Left ventricle myocardium inferior (tissue), 1 donor: ENCODE data around the gene CHIT1. TPM values are rescaled to one million over a fixed set of nuclear protein-coding genes. Genes with fewer than 3 reads are reported as not detected.

ENCODE experiments used
- DNase-seq: peaks from one replicate; pipeline ENCODE4 v3.0.0-alpha.2; 2020
- H3K27ac ChIP-seq: fragments of 200-600 bp; replicated peaks from 2 replicates; pipeline ENCODE4 v1.8.0; 2021
- H3K27me3 ChIP-seq: fragments of 200-600 bp; 2 replicates; pipeline ENCODE4 v1.8.0; 2021; ENCODE audit warnings: low read depth
- H3K36me3 ChIP-seq: fragments of 200-600 bp; 2 replicates; pipeline ENCODE4 v1.8.0; 2021
- H3K4me1 ChIP-seq: fragments of 200-600 bp; 2 replicates; pipeline ENCODE4 v1.8.0; 2021
- H3K4me3 ChIP-seq: fragments of 200-600 bp; 2 replicates; pipeline ENCODE4 v1.8.0; 2021; ENCODE audit warnings: mild to moderate bottlenecking, moderate library complexity
- H3K9me3 ChIP-seq: fragments of 200-600 bp; replicated peaks from 2 replicates; pipeline ENCODE4 v1.8.0; 2021
- intact Hi-C: fragments of 100-400 bp; cut with micrococcal nuclease; formaldehyde crosslinking; loops from one replicate; pipeline ENCODE4 v1.11.0; 2022
- long read RNA-seq: library from polyadenylated mRNA; unstranded; transcript quantifications from one replicate; pipeline ENCODE4 v2.0.0, GENCODE V29; 2021
- total RNA-seq: library from RNA; stranded (reverse); fragmentation: NEBNext Ultra II Directional; extraction: Animal tissue kit (Norgen Biotek cat#: 25700); gene quantifications from one replicate; pipeline ENCODE4 v1.2.1, GENCODE V29; 2021
- TF ChIP-seq, protein P1 (sequence below): fragments of 200-600 bp; IDR thresholded peaks from 2 replicates; pipeline ENCODE4 v1.8.0; 2021; ENCODE audit warnings: antibody characterized with exemption, mild to moderate bottlenecking, borderline replicate concordance
- donor health status: DM: no; HTN: yes; CAD: no; lungs with severe emphysema.

The CHIT1 gene
- total RNA-seq: not detected
- long read RNA-seq: 0 reads

DNA sequence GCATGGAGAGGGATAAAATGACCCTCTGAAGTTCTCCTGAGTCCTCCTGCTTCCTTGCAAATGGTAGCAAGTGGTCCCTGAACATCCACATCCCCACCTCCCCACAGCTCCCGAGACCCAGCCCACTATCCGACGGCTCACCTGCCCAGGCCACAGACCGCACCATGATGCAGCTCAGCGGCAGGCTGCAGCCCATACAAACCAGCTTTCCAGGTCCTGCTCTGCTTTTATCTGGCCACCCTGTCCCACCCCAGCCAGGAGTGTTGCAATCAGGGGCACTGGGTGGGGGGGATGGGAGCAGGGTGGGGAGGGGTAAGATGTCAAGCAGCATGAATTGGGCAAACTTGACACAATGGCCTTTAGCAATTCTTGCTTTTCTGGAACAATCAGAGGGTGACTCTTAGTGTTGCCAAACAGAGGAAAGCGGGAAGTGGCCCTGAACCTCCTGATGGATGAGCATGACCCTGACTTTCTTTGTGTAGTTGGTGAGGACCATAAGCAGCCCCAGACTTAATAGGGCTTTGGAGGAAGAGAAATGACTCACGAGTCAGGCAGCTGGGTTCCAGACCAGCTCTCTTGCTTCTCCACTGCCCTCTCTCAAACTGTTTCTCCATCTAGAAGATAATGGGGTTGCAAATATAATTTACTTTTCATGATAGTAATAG, at the start of gene CHIT1:
Gene CHIT1 (minus strand): TSS at position 203 of the 665 bp plus-strand sequence. CDS start 37 bp downstream, at position 166.
- TF ChIP-seq, protein P1, sequence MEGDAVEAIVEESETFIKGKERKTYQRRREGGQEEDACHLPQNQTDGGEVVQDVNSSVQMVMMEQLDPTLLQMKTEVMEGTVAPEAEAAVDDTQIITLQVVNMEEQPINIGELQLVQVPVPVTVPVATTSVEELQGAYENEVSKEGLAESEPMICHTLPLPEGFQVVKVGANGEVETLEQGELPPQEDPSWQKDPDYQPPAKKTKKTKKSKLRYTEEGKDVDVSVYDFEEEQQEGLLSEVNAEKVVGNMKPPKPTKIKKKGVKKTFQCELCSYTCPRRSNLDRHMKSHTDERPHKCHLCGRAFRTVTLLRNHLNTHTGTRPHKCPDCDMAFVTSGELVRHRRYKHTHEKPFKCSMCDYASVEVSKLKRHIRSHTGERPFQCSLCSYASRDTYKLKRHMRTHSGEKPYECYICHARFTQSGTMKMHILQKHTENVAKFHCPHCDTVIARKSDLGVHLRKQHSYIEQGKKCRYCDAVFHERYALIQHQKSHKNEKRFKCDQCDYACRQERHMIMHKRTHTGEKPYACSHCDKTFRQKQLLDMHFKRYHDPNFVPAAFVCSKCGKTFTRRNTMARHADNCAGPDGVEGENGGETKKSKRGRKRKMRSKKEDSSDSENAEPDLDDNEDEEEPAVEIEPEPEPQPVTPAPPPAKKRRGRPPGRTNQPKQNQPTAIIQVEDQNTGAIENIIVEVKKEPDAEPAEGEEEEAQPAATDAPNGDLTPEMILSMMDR: no peak
- H3K36me3 ChIP-seq: no peaks in the 10 kb centered on the region
- intact Hi-C loops: no loop called here
- H3K9me3 ChIP-seq: peaks cover 9% of the 10 kb centered on the region
- H3K4me3 ChIP-seq: no peak within 1 kb of the TSS
- no peaks in the 10 kb centered on the region for H3K4me1 ChIP-seq
- DNase-seq: no peak
- peaks cover 64% of the 10 kb centered on the region for H3K27me3 ChIP-seq
- no peak within 1 kb of the TSS for H3K27ac ChIP-seq

DNA sequence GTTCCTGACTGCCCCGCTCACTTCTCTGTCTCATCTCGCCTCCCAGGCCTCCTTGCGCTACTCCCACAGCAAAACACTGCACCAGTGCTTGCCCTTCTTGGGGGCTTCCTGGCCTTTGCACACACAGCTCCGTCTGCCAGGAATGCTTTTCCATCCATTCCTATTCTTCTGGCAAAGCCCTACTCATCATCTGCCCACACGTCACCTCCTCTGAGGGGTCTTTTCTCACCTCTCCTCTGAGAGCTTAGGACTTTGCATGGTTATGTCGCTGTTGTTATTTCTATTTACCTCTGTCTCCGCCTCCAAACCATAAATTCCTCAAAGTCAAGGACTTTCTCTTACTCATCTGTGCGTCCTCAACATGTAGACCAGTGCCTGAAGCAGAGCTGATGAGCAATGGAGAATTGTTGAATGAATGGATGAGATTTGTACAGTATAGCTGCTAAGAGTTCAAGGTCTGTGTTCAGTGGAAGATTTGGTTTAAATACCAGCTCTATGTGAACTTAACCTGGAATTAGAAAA, 49.5 kb upstream of the CHIT1 start:
- H3K27me3 ChIP-seq: no peaks in the 10 kb centered on the region
- intact Hi-C loops: loop anchor here (10.0 kb wide), 1 partner anchor 206 kb away; no protein-coding TSS in a partner anchor
- H3K4me3 ChIP-seq: peak overlapping the region; percentile 44
- H3K9me3 ChIP-seq: no peaks in the 10 kb centered on the region
- TF ChIP-seq, protein P1: no peak
- H3K27ac ChIP-seq: peak overlapping the region; percentile 96
- no peaks in the 10 kb centered on the region for H3K36me3 ChIP-seq
- H3K4me1 ChIP-seq: peaks cover 95% of the 10 kb centered on the region
- DNase-seq: no peak

DNA sequence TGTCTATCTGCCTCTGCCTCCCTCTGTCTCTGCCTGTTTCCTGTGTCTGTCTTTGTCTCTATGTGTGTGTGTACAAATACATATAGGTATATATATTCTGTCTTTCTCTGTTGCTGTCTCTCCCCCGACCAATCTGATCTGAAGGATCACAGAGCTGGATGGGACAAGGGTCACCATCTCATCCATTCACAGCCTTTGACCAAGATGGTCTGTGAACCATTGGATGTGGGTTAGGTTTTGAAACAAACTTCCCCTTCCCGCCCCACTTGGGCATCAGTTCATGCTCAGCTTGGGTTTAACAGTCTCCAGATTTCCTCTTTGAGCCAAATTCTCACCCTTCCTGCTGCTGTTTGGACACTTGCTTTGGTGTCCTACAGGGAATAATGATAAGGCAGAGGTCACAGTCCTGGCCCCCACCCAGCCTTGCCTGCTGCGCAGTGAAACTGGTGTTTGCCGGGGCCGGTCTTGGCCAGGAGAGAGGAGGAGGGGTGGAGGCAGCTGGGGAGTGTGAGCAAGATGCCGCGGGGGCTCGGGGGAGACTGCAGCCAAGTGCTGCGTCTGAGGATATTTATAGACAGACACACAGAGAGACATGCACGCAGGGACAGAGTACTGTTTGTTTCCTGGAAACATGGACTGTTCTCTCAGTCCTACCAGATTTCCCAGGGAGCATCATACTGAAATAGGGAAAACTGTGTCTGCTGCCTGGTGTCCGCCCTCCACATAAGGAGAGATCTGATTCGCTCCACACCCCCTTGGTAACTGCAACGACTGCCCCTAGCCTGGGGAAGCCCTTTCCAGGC, 48.8 kb upstream of the CHIT1 start:
- TF ChIP-seq, protein P1: no peak
- H3K27me3 ChIP-seq: no peaks in the 10 kb centered on the region
- DNase-seq: peak; percentile 97
- peak overlapping the region; percentile 96 for H3K27ac ChIP-seq
- intact Hi-C loops: loop anchor here (10.0 kb wide), 1 partner anchor 207 kb away; no protein-coding TSS in a partner anchor
- peak overlapping the region; percentile 44 for H3K4me3 ChIP-seq
- H3K36me3 ChIP-seq: no peaks in the 10 kb centered on the region
- no peaks in the 10 kb centered on the region for H3K9me3 ChIP-seq
- peaks cover 100% of the 10 kb centered on the region for H3K4me1 ChIP-seq

DNA sequence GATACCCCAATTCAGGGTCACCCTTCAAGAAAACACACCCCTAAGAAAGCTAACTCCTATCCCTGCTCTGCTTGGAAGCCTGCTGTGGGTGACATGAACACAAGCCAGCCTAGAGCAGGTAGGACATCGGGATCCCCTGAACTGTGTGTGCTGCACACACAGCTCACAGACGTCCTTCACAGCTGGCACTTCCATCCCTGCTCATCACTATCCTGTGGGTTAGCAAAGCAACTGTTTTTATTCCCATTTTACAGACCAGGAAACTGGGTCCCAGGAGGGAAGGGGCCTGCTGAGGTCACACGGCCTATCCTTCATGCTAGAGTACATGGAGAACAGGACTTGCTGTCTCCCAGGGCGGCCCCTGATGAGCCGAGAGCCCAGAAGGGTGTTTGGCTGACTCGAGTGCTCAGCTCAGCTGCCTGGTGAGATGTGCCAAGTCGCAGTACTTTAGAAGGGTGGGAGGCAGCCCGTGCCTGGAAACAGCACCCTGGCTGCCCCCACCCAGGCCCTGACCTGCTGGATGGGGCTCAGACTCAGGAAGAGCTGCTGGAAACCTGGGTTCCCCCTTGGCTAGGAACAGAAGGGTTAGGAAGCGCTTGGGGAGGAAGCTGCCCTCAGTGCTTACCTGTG, 47.6 kb upstream of the CHIT1 start:
- Histone ChIP-seq H3K4me3 (no peak overlapping the region), H3K27ac (peak overlapping the region; percentile 96)

DNA sequence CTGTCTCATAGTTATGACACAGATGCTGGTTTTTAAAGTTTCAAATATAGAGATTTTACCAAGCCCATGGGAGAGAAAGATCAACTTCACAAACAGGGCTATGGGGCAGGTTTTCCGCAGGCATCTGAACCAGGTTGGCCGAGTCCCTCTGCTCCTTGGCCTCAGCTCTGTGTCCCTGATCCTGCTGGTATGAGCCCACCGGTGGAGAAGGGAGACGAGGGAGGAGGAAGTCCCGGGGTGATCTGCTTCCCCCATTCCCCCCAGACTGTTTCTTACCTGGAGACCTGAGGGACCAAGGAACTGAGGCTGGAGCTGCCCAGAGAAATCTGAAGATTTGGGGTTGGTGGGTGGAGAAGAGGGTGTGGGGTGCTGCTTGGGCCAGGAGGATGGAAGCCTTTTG, 46.9 kb upstream of the CHIT1 start:
- H3K9me3 ChIP-seq: no peaks in the 10 kb centered on the region
- TF ChIP-seq, protein P1: no peak
- intact Hi-C loops: loop anchor here (10.0 kb wide), 1 partner anchor 208 kb away; no protein-coding TSS in a partner anchor
- H3K4me3 ChIP-seq: no peak overlapping the region
- peak overlapping the region; percentile 96 for H3K27ac ChIP-seq
- peaks cover 94% of the 10 kb centered on the region for H3K4me1 ChIP-seq
- H3K36me3 ChIP-seq: no peaks in the 10 kb centered on the region
- no peak for DNase-seq
- H3K27me3 ChIP-seq: no peaks in the 10 kb centered on the region

More for the DNA sequence above, 47.6 kb upstream of the CHIT1 start:
- no peaks in the 10 kb centered on the region for H3K36me3 ChIP-seq
- no peaks in the 10 kb centered on the region for H3K9me3 ChIP-seq
- intact Hi-C loops: loop anchor here (10.0 kb wide), 1 partner anchor 208 kb away; no protein-coding TSS in a partner anchor
- DNase-seq: peak; percentile 64
- TF ChIP-seq, protein P1: no peak
- H3K27me3 ChIP-seq: no peaks in the 10 kb centered on the region
- peaks cover 97% of the 10 kb centered on the region for H3K4me1 ChIP-seq
